ENCODE measurements around the gene RAB28. TPM values are rescaled to one million over a fixed set of nuclear protein-coding genes. Genes with fewer than 3 reads are reported as not detected.

The RAB28 gene
- total RNA-seq, 4 donors from 2014 or later, result 9.7 to 32.6 (median 21.2) TPM

DNA sequence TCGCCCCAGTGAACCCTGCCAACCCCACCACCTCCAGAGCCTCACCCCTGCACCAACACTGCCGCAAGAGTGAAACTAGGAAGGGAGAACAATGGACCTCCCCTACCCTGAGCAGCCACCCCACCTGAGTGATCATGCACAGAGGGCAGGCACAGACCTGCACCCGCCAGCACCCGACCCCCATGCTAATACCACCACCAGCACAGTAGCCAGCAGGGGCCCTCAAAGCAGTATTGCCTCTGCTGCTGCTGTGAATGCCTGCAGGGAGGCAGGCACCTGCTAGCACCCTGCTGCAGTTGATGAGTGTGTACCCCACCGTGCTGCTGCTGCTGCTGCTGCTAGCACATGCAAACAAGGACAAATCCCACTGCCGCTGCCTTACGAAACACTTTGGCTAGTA, 100.1 kb downstream of the RAB28 start:
- intact Hi-C loops (cut with DNase I; ENCODE audit: low total_unique reads), result no loop called here
- no peaks in the 10 kb centered on the region for H3K27me3 ChIP-seq
- H3K36me3 ChIP-seq, result no peaks in the 10 kb centered on the region
- H3K4me1 ChIP-seq, result no peaks in the 10 kb centered on the region
- H3K27ac ChIP-seq, result no peak overlapping the region
- no peak for TF ChIP-seq CTCF (IDR thresholded peaks at IDR 0.05)
- no peak overlapping the region for H3K4me3 ChIP-seq
- DNase-seq, result no peak
- H3K9me3 ChIP-seq, result no peaks in the 10 kb centered on the region

DNA sequence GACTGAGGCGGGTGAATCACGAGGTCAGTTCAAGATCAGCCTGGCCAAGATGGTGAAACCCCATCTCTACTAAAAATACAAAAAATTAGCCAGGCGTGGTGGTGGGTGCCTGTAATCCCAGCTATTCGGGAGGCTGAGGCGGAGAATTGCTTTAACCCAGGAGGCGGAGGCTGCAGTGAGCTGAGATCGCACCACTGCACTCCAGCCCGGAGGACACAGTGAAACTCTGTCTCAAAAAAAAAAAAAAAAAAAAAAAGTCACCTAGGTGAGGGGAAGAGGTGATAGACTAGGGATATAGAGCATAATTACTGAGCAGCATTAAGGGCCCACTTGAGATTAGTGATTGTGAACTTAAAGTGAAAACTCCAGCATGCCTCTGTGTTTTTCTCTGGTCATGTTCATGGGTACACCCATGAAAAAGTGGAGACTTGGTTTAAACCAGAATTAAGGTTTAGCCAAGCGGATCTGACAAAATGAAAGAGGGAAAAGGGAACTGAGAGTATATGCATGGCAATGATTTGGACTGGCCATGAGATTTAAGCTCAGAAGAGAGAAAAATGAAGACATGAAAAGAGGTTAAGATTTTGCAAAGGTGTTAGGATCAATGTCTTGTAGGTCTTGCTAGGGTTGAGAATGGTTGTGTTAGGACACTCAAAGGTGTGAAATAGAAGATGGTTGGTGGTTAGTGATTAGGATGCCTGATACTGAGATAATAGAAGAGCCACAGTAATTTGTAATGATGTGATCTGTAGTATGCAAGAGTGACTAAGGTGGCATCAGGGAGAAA, 105.0 kb downstream of the RAB28 start:
- no peaks in the 10 kb centered on the region for H3K36me3 ChIP-seq
- TF ChIP-seq POLR2A (IDR thresholded peaks at IDR 0.05) (no peak), CTCF (IDR thresholded peaks at IDR 0.05) (no peak)
- no peaks in the 10 kb centered on the region for H3K27me3 ChIP-seq
- no peaks in the 10 kb centered on the region for H3K9me3 ChIP-seq
- H3K4me3 ChIP-seq, result no peak overlapping the region
- no peak overlapping the region for H3K27ac ChIP-seq
- DNase-seq, result no peak
- H3K4me1 ChIP-seq, result no peaks in the 10 kb centered on the region
- intact Hi-C loops (cut with DNase I; ENCODE audit: low total_unique reads), result no loop called here

DNA sequence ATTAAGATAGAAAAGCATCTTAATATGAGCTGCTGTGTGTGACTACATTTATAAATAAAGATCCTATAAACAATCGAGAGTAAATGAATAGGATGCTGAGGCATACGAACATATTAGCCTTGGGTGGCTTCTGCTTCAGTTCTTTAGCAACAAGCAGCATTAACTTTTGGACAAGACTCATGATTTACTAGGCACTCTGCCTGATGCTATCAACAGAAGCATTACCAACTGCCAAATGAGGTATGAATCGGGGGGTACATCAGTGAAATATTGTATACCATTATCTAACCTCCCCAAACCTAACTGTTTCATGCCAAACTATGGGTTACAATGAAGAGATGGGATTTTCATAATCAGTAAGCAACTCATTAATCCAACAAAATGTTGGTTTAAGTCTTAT, 113.1 kb downstream of the RAB28 start:
- no peak overlapping the region for H3K4me3 ChIP-seq
- H3K36me3 ChIP-seq, result no peaks in the 10 kb centered on the region
- intact Hi-C loops (cut with DNase I; ENCODE audit: low total_unique reads), result no loop called here
- TF ChIP-seq POLR2A (IDR thresholded peaks at IDR 0.05), result no peak
- TF ChIP-seq CTCF (IDR thresholded peaks at IDR 0.05), result no peak
- no peak for DNase-seq
- H3K27ac ChIP-seq, result no peak overlapping the region
- H3K9me3 ChIP-seq, result no peaks in the 10 kb centered on the region
- no peaks in the 10 kb centered on the region for H3K4me1 ChIP-seq
- no peaks in the 10 kb centered on the region for H3K27me3 ChIP-seq

DNA sequence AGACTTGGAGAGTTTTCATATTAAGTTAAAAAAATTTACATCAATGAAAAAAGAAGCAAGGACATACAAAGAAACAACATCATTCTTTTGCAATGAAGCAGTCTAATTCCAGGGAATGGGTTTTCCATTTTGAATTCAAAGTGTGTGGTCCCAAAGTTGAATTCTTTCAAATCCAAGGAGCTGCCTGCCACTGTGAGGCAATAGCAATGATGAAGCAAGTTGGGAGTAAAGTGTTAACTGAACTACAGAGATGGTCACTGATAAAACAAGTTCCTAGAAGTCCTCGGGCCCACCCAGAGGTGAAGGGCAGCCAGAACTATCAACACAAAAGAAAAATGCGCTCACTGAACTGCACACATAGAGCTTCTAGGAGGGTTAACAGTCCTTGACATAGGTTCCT, 115.9 kb downstream of the RAB28 start:
- Histone ChIP-seq H3K27ac (no peak overlapping the region), H3K4me1 (no peaks in the 10 kb centered on the region), H3K4me3 (no peak overlapping the region), H3K9me3 (no peaks in the 10 kb centered on the region), H3K27me3 (no peaks in the 10 kb centered on the region), H3K36me3 (no peaks in the 10 kb centered on the region)
- intact Hi-C loops (cut with DNase I; ENCODE audit: low total_unique reads), result no loop called here
- no peak for DNase-seq
- TF ChIP-seq POLR2A (IDR thresholded peaks at IDR 0.05) (no peak), CTCF (IDR thresholded peaks at IDR 0.05) (no peak)

DNA sequence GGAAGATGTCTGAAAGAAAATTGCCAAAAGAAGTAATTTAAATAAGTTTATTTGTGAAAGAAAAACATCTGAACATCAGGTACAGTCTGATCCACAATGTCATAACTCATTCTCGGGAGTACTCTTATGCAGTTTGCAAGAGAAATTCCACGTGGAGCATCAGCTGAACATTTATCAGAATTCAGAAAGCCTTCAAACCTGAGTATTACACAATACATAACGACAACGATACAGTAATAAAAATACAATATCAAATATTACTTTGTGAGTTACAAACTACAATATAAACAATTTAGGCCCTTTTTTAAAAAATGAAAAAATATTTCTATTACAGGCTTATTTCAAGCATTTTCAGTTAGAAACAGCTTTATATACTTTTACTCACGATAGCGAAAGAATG, 116.4 kb downstream of the RAB28 start:
- intact Hi-C loops (cut with DNase I; ENCODE audit: low total_unique reads), result no loop called here
- no peak overlapping the region for H3K4me3 ChIP-seq

More for the DNA sequence above, 116.4 kb downstream of the RAB28 start:
- Histone ChIP-seq H3K36me3 (no peaks in the 10 kb centered on the region), H3K27me3 (no peaks in the 10 kb centered on the region), H3K9me3 (no peaks in the 10 kb centered on the region), H3K4me1 (no peaks in the 10 kb centered on the region), H3K27ac (no peak overlapping the region)
- no peak for DNase-seq
- no peak for TF ChIP-seq CTCF (IDR thresholded peaks at IDR 0.05)
- TF ChIP-seq POLR2A (IDR thresholded peaks at IDR 0.05), result no peak

Measured in uterus (tissue), 4 donors.